HG03439 (cell line): ENCODE data around the gene GRK6.
A peak's percentile ranks its signal among the peaks of the same experiment; 100 is the strongest.

Source experiments
- ATAC-seq: cut with Tn5 transposase; IDR thresholded peaks from one replicate; pipeline ENCODE4 v1.9.1; 2021; ENCODE audit warnings: mild to moderate bottlenecking, moderate library complexity; ENCODE audit not compliant: unreplicated experiment

The GRK6 gene

DNA sequence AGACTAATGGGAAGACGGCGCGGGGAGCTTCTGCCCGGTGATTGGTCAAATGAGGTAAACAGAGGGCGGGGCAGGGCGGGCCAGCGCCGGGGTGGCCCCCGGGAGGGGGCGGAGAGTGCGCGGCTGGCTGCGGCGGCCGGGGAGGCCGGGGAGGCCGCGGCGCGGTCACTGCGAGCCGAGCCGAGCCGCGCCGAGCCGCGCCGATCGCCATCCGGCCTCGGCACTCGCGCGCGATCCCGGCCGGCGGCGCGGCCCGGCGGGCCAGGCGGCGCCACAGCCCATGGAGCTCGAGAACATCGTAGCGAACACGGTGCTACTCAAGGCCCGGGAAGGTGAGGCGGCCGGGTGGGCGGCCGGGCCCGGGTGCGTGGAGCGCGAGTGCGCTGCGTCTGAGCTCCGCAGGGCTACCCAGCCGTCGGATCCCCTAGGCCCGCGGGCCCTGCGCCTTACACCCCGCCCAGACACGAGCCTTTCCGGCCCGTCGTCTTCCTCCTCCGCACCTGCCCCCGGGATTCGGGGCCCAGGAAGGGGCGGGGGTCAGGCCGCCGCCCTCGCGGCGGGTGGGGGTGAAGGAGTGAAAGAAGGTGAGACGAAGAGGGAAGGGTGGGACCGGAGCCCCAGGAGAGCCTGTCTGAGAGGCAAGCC lies at the start of gene GRK6:
TSS of gene GRK6 (plus strand) at position 111 of the 645 bp plus-strand sequence. CDS start at position 281, 170 bp downstream.
- ATAC-seq, result peak; percentile 4

DNA sequence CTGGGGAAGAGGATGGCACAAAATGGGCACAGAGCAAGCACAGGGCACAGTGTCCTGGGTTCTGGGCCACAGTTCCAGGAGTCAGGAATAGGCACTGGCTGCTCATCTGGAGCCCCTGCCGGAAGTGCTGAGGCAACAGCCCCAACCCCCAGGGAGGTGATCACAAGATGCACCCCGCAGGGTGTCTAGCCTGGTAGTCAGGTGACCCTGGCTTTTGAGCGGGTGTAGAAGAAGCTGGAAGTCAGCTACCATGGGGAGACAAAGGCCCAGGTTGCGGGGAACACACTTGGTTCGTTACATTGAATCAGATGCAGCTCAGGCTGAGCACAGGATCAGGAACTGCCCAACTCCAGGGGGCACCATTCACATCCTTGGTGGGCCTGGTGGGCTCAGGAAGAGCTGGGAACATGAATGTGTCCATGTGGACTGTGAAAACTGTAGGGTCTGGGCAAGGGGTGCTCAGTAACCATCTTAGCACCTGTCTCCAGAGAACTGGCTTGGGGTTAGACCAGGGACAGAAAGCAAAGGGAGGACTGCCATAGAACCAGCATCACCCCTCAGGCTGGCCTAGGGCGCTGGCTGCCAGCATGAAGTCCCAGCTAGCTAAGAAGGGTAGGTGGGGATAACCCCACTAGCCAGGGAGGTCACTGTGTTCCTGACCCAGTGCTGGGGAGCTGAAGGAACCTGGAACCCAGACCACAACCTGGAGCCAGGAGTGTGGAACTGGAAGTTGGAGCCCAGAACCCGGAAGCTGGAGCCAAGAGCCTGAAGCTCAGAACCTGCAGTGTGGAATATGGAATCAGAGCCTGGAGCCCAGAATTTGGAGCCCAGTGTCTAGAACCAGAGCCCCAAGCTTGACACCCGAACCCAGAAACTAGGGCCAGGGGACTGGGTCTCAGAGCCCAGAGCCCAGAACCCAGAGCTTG lies 48.4 kb upstream of the GRK6 start:
- no peak for ATAC-seq

DNA sequence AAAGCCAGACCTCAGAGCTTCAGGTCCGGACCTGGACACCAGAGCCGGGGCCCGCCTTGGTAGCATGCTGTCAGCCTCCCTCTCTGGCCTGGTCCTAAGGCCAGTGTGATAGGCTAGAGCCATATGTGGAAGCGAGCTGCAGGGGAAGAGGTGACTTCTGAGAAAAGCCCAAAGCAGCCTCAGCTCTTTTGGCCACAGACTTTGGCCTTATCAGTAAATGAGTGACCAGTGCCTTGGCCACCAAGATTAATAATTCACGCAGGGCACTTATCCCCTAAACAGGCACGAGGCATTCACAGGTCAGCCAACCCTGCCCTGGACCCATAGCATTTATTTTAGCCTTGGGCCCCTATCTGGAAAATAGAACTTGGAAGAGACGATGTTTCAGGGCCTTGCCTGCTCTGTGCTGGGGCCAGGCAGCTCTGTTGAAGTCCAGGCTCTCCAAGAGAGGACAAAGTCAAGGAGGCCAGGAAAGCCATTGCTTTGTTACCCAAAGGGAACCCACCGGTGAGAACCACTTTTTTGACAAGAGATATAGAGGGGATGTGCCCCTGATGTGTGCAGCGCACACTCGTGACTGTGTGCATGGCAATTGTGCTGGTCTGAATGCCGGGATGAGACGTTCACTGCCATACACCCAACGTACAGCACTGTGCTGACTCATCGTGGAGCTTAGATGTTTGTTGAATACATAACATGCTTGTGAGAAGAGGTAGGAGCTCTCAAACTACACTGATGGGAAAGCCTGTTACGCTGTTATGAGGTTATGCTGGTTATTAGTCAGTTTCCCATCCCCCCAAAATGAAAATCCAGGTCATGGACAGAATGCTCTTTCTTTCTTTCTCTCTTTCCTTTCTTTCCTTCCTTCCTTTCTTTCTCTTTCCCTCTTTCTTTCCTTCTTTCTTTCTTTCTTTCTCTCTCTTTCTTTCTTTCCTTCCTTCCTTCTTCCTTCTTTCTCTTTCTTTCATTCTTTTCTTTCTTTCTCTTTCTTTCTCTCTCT lies 47.3 kb upstream of the GRK6 start:
- no peak for ATAC-seq

DNA sequence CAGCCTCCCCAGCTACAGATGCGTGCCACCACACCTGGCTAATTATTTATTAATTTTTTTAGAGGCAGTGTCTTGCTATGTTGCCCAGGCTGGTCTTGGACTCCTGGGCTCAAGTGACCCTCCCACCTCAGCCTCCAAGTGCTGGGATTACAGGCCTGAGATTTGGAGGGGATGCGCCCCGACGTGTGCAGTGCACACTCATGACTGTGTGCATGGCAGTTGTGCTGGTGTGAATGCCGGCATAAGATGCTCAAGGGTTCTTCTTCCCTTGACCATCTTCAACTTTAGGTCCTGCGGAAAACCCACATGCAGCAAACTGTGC lies 45.7 kb upstream of the GRK6 start:
- ATAC-seq, result no peak

DNA sequence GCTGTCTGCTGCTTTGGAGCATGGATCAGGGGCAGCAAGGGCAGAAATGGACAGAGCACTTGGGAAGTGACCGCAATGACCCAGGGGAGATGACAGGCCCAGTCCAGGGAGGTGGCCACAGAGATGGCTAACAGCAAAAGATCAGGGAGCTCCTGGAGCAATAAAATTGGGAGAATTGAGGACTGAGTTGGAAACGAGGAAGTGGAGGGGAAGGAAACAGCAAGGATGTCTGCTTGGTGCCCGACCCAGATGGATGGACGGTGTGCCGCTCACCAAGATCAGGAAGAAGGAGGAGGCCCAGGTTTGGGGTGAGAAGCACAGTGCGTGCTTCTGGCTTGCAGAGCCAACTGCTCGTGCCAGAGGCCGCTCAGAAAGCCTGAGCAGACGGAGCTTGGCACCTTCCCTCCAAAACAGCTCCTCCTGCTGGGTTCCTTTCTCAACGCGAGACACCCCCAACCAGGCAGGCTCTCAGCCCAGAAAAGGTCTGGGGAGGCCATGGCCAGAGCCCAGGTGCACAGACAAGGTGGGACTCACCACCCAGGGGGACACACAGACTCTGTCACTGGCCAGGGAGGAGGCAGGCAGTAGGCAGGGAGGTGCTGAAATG lies 44.0 kb upstream of the GRK6 start:
- ATAC-seq, result no peak

DNA sequence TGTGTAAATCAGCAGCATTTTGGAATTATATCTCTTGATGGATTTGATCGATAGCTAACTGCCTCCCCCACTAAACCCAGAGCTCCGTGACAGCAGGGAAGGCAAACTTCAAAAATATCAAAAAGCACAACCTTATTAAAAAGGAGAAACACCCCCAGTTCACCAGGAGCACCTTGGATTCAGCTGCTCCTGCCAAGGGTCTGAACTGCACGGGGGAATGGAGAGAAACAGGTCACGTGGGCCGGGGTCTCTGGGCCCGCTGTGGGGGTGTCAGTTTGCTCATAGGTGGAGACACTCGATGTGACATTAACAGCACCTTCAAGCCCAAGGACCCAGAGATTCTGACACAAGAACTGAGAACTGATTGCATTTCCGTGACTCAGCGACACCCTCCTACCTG lies 43.3 kb upstream of the GRK6 start:
- ATAC-seq, result no peak

DNA sequence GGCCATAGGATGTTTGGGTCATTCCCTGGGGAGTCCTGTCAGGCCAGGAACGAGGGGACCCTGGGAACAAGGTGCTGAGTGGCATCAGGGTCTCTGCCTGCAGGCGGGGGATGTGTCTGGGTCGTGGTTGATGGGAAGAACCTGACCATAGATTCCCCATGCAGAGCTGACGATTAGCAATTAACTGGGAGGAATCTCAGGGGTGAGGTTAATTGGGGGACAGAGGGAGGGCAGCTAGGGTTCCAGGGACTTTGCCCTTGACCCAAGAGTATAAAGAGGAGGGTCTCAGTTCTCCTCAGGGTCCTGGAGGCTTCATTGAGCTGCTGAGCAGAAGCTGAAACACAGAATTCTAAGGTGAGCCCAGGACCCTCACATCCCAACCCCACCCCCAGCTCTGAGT lies 42.3 kb upstream of the GRK6 start, which contains the start of gene SLC34A1:
TSS of gene SLC34A1 (plus strand) at position 301 of the 400 bp plus-strand sequence. CDS start 1,308 bp downstream, outside the sequence.
- no peak for ATAC-seq

DNA sequence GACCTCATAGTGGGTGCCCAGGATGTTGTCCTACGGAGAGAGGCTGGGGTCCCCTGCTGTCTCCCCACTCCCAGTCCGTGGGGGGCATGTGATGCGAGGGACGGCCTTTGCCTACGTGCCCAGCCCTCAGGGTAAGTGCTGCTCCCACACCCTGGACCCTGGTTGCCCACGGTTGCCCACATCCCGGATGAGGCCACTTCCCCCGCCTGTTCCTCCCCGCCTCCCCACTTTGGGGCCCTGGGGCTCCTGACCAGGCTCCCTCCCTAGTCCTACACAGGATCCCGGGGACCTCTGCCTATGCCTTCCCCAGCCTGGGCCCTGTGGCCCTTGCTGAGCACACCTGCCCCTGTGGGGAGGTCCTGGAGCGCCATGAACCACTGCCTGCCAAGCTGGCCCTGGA lies 40.8 kb upstream of the GRK6 start:
- ATAC-seq, result no peak

DNA sequence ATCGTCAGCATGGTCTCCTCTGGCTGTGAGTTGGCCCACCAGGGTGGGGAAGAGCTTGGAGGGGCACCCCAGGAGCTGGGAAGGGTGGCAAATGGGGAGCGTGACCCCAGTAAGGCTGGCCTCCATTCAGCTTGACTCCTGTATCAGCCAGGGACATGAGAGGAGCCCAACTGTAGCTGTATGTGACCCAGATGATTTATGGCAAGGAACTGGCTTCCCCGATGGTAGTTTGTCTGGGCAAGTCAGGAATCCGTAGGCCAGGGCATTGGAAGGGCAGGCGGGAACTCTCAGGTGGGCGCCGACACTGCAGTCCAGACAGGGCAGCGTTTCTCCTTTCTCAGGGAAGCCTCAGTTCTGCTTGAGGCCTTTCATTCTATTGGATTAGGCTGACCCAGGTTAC lies 39.9 kb upstream of the GRK6 start:
- no peak for ATAC-seq

DNA sequence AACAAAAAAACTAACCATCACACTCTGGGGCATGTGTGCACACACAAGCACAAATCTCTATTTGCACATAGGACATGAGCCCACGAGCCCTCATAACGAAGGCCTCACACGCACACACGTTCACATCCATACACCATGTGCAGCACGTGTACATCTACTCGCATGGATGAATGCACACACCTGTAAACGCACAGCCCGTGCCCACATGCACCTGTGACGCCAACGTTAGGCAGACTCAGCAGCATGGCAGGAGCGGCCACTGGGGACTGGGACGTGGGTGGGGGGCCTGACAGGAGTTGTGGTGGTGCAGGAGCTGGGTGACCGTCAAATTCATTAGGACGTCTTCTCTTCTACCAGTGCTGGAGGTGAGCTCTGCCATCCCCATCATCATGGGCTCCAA lies 39.1 kb upstream of the GRK6 start:
- ATAC-seq, result no peak

DNA sequence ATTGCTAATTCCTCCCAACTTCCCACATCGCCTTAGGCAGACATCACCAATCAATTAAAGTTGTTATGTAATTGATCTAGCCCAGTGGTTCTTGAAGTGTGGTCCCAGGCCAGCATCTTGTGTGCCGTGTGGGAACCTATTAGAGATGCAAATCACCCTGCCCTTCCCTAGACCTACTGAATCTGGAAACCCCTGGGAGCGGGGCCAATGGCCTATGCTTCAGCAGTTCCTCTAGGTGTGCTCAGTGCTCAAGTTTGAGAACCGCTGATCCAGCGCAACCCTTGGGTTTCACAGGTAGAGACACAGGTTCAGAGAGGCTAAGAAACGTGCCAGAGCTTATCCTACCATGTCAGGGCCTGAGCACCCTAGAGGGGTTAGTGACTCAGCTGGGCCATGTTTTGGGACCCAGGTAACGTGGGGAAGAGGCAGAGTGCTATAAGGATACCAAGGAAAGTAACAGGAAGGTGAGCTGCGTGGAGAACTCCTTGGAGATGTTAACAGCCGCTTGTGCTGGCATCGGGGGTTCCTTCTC lies 37.9 kb upstream of the GRK6 start:
- no peak for ATAC-seq

DNA sequence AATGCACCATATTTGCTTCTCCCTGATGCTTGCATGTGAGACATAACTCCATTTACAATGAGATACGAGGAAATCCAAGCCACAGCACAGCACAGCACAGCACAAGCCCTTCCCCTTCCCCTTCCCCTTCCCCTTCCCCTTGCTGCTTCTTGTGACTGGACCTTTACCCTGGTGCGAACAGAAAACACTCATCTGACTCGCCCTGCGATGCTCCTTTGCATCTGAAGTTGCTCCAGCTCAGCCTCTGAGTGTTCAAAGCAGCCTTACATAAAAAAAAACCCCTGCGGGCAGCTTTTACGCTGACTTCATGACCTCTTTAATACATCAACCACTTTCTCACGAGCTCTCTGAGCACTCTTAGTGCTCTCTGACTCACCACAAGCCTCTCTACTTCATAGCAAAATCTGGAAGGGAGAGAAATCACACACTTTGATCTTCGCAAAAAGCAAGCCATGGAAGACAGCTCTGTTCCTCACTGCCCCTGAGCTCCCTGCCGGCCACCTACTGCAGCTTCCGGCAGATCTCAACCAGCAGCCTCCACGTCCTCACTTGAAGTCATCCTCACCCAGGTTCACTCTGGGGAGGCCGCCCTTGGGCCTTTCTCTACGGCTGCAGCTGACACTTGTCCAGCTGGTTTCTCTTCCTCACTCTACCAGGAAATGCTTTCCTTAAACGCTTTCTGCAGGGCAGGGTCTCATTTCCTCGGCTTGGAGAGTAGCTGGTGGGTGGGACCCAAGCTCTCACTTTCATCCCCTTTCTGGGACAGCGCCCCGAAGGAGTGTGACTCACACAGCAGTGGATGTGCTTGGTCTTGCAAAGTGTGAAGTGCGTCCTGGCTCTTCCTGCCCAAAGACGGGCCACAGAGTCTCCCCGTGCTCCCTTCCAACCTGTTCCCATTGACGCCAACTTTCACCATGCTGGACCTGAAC lies 37.0 kb upstream of the GRK6 start:
- peak; percentile 45 for ATAC-seq

DNA sequence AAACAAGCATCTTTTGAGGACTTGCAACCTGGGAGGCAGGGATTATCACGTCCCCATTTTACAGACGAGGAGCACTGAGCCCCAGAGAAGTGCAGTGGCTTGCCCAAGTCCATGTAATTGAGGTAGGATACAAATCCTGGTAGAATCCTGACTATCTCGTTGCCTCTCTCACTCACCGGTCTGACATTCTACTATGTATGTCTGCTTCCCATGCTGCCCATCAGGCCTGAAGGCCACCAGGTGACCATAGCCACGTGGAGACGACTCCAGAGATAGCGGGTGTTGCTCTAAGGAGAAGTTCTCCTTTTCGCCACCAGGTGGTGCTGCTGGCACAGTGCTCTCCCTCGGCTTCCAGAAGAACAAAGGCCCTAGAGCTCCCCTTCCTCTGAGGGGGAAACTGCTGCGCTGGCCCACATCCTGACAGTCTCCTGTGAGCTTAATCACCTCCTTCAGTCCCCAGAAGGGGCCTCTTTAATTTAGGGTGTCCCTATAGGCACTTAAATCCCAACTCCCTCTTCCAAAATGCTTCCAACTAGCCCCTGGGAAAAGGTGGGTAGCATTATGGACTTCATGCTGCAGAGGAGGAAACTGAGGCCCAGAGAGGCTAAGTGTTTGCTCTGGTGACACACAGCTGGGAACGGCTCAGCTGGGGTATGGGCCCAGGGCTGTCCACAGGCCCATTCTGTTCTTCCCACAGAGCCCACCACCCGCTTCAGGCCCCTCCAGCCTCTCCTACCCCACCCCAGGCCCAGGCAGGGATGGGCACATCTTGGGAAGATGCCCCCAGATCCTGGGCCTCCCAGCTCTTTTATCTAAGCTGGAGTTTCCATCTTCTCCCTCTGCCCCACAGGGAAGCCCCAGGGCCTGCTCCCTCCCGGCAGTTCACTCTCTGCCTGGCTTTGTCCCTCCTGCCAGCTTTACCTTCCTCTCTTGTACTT lies 35.8 kb upstream of the GRK6 start:
- ATAC-seq, result peak; percentile 51

DNA sequence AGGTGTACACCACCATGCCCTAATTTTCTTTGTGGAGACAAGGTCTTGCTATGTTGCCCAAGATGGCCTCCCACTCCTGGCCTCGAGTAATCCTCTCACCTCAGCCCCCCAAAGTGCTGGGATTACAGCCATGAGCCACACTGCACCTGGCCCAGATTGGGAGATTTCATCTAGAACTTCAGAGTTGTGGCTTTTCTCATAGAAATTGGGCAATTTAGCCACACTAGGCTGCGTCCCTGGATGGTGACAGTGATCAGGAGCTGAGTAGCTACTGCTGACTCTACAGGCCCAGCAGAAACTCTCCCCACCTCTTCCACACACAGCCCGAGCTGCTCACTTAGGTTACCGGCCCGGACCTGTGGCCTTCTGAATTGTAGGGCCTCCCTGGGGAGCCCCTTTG lies 33.7 kb upstream of the GRK6 start:
- no peak for ATAC-seq

DNA sequence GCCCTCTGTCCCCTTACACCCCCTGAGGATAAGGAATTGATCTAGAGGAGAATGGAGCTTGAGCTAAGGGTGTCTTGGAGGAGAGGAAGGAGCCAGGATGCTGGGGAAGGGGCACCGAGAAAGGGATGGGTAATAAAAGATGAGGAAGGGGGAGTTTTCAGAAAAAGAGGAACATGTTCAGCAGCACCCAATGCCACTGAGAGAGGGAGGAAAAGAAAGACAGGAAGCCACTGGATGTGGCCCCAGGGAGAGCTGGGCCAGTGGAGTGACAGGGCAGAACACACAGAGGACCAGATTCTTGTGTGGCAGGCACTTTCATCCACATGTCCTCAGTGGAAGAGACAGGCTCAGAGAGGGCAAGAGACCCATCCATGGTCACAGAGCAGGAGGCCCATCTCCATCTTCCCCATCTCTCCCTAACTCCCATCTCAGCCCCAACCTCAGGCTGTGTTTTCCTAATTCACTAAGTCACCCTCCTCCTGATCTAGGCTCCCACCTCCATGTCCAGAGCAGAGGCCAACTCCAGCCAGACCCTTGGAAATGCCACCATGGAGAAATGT lies 33.2 kb upstream of the GRK6 start:
- ATAC-seq, result no peak

DNA sequence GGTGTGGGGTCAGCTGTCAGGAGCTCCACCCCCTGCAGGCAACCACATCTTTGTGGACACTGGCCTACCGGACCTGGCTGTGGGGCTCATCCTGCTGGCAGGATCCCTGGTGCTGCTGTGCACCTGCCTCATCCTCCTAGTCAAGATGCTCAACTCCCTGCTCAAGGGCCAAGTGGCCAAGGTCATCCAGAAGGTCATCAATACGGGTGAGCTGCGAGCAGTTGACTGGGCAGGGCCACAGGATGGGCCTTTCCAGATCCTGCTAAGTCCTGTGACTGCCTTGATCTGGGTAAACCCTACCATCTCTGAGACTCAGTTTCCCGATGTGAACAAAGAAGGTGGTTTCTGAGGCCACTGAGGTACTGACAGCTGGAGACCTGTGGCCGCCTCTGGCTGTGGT lies 32.5 kb upstream of the GRK6 start:
- no peak for ATAC-seq

DNA sequence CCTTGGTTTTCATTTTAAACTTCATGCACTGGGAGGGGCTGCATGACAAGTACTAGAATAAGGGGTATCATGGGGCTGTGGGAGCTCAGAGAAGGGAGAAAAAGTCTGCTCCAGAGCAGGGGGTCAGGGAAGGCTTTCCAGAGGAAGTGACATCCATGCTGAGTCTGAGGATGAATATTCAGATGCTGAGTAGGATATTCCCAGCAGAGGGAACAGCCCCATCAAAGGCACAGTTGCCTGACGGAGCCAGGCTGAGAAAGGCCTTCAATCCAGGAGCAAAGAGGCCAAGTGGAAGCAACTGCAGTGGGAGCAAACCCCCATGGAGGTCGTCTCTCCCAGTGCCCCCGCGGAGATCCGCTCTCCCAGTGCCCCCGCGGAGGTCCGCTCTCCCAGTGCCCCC lies 30.4 kb upstream of the GRK6 start:
- ATAC-seq, result no peak

DNA sequence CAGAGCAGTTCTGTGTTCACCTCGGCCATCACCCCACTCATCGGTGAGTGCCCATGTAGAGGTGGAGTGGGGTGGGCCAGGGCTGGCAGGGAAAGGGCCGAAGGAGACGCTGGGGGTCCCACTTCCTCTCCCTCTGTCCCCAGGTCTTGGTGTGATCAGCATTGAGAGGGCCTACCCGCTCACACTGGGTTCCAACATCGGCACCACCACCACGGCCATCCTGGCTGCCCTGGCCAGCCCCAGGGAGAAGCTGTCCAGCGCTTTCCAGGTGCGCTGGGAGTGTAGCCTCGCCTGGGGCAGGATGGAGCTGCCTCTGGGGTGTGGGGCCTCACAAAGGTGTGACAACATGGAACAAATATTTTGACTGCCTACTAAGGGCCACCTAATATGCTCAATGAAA lies 29.7 kb upstream of the GRK6 start:
- no peak for ATAC-seq
